Fibroblast of the aortic adventitia (primary cell): ENCODE measurements around the gene TIFAB. TPM values are rescaled to one million over a fixed set of nuclear protein-coding genes. Genes with fewer than 3 reads are reported as not detected.
A peak's percentile ranks its signal among the peaks of the same experiment; 100 is the strongest.
"Not testable (repeated sequence)": the region's sequence is repeated elsewhere in the genome, so short reads cannot be mapped to it uniquely, and the experiment has no call there.

Experiments
- DNase-seq: peaks from one replicate; pipeline ENCODE4 v3.0.0-alpha.2; 2010; ENCODE audit warnings: low read depth
- H3K4me3 ChIP-seq: 2 replicates; pipeline ENCODE4 v1.5.1; 2011; ENCODE audit warnings: low read depth, mild to moderate bottlenecking, control low read depth, low read length, moderate library complexity
- CTCF ChIP-seq: IDR thresholded peaks from 2 replicates; pipeline ENCODE4 v1.5.1; 2011; ENCODE audit warnings: mild to moderate bottlenecking, low read length, control low read depth, inconsistent platforms; ENCODE audit not compliant: insufficient read depth
- total RNA-seq: library from RNA; depleted of rRNA; stranded (reverse); fragments of >200 nt; gene quantifications from 2 replicates; pipeline ENCODE4 v1.2.3, GENCODE V29; 2012; ENCODE audit warnings: low replicate concordance

The TIFAB gene, protein sequence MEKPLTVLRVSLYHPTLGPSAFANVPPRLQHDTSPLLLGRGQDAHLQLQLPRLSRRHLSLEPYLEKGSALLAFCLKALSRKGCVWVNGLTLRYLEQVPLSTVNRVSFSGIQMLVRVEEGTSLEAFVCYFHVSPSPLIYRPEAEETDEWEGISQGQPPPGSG
- 0.08 TPM in 1 of 2 replicates, not detected in the other for total RNA-seq

DNA sequence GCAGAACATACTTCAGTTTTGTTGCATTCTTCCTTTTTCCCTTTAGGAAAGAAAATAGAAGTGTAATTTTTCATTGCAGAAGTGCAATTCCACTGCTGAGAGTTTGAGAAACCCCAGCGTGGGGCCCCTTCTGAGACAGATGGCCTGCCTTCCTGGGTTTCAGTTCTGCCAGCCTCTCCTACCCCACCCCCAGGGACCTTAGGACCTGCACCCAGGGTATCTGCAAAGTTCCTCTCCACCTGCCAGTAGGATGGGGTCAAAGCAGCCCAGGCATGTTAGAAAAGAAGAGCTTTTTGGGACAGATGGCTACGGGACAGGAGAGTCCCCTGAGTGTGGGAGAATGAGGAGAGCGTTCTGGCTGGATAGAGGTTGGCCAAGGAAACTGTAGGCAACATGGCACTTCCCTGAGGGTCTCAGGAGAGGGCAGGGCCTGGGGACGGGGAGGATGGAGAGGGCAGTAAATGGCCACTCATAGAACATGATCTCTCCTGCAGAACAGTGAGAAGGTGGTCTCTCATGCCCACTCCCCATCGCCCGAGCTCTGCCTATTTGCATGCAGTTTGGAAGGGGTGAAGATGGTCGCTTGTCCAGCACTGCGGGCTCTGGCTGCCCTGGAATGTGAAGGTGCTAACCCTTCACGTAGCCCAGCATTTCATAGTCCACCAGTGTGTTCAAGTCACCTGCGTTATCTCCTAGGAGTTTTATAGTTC is at the start of gene TIFAB:
Gene TIFAB (minus strand): TSS at position 31 of the 710 bp plus-strand sequence. CDS start 2,412 bp downstream, outside the sequence.
- DNase-seq = no peak
- no peak for TF ChIP-seq CTCF
- H3K4me3 ChIP-seq = no peak within 1 kb of the TSS

DNA sequence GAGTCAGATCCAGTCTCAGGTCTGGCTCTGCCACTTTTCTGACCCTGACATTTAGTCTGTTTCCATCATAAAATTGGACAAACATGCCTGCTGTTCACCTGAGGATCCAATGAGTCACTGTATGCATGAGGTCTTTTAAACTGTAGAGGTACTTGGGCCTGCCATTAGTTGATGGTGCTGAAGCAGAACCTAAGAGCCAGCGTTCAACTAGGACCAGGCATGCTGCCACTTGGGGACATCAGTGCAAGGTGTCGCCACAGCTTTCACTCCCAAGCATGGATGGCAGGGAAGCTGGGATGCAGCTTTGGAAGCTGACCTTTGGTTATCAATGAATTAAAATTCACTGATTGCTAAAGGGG is 46.5 kb upstream of the TIFAB start:
- H3K4me3 ChIP-seq = no peak overlapping the region
- DNase-seq = no peak
- no peak for TF ChIP-seq CTCF

- no peak for TF ChIP-seq CTCF
- no peak for DNase-seq
Observed at GRCh38 chr5:135497971-135498636, 46.0 kb upstream of the TIFAB start.

DNA sequence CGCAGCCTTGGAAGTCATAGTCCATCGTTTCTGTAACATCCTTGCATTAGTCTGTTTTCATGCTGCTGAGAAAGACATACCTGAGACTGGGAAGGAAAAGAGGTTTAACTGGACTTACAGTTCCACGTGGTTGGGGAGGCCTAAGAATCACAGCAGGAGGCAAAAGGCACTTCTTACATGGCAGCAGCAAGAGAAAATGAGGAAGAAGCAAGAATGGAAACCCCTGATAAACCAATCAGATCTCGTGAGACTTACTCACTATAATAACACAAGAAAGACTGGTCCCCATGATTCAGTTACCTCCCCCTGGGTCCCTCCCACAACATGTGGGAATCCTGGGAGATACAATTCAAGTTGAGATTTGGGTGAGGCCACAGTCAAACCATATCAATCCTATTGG is 43.4 kb upstream of the TIFAB start:
- not testable (repeated sequence) for DNase-seq

More at GRCh38 chr5:135497971-135498636, 46.0 kb upstream of the TIFAB start:
- H3K4me3 ChIP-seq = no peak overlapping the region

DNA sequence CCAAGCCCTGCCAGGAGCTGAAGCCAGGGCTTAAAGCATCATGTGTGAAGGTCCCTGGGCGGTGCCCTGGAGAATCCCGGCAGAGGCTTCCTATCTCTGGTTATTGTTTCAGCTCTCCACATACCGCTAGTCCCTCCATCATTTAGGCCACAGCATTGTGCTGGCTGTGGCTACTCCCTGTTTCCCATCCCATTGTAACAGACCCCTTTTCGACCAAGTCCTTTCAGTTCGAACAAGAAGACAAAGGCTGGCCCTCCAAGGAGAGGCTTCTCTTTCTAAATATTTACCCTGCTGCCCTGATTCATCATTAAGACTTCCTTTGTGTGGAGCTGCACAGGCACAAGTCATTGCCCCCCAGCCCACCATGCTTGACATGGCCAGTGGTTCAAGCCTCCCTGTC is 42.0 kb upstream of the TIFAB start:
- no peak for TF ChIP-seq CTCF
- no peak for DNase-seq
- H3K4me3 ChIP-seq = no peak overlapping the region

More for the DNA sequence above, 43.4 kb upstream of the TIFAB start:
- not testable (repeated sequence) for H3K4me3 ChIP-seq

DNA sequence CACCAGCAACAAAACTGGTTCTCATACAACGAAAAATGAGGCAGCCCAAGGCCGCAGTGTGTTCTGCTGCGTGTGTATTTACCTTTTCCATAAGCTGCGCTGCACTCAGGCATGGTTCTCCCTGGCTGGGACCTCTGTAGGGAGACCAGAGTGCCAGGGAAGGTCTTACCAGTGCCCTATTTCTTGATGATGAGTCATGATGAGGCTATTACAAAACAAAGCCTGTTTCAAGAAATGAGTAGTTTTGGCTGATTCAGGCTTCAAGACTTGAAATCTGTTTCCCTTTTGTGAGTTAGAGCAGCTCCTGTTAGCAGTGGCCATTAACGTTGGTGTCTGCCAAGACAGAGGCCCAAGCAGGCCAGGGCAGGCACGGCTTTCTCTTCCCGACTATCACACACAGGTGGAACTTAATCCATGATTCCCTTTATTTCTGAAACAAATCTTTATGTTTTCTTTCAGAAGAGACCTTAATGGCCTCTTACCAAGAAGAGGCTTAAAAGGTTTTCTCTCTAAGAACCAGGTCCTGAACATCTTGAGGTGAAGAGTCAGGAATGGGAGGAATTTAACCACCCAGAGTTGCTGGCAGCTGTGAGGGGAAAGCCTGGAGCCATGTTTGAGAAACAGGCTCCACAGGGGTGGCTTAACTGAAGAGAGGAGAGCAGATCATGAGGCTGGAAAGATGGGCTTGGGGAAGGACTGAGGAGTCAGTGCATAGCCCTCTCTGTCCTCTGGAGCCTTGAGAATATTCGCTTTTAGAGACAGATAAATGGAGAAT is 41.4 kb upstream of the TIFAB start:
- peak; percentile 95 for DNase-seq
- no peak overlapping the region for H3K4me3 ChIP-seq
- TF ChIP-seq CTCF = no peak

- H3K4me3 ChIP-seq = no peak overlapping the region
- TF ChIP-seq CTCF = no peak
- peak; percentile 32 for DNase-seq
Observed at GRCh38 chr5:135492319-135492626, 40.1 kb upstream of the TIFAB start.
